ENCODE results near the gene SLC6A13. TPM values are rescaled to one million over a fixed set of nuclear protein-coding genes. Genes with fewer than 3 reads are reported as not detected.

The SLC6A13 gene
- total and polyA plus RNA-seq, 2 of the 8 experiments (the other 6 are each of a cell fraction or from before 2014, with no cell fraction given): 0.03 TPM; not detected in 1

DNA sequence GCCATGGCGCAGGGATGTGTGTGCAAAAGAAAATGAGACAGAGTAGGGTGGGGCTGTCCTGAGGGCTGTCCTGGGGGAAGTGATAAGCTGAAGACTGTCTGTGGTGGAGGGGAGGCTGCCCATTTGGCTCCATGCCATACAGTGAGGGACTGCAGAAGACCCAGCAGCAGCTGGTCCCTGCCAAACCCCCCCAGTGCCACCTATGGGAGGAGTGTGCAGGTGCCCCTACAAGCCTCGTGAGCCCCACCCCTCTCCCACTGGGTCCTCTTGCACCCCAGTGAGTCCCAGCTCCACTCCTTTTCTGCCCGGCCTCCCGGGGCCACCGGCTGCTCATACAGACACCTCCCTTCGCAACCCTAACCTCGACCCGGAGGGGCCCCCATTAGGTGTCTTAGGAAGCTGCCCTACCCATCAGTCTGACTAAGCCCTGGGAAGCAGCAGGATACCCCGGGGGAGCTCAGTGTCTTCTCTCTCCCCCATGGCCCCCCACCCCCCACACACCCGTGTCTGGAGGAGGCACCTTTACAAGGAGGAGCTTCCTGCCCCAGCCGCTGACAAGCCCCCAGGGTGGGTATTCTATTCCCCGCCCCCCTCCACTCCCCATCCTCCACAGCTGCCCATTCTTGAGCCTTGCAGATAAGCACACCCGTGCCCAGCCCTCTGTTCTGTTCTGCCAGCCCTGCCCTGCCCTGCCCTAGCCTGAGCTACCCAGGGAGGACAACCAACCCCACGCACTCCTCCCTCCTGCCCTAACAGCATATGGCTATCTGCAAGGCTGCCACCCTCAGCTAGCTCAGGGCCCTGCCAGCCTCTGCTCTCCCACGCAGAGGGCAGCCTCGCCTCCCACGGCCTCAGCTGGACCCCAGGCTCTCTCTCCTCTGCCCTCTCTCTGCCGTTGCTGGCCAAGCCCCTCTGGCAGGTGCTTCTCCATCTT is 90.6 kb downstream of the SLC6A13 start:
- H3K4me1 ChIP-seq (replicated peaks in 1 of 4; ENCODE audit: control insufficient read depth in 3 of 4, insufficient read depth in 4 of 4, low read length in 3 of 4): peaks cover 3 to 28% (median 20%) of the 10 kb centered on the region in 4 experiments
- no peak for FAIRE-seq
- no peaks in the 10 kb centered on the region for H3K79me1 ChIP-seq (ENCODE audit: low read depth, low read length)
- H2BK5ac ChIP-seq (ENCODE audit: low read depth, low read length): no peak overlapping the region
- no peaks in the 10 kb centered on the region for H4K20me1 ChIP-seq (replicated peaks in 1 of 2; ENCODE audit: control insufficient read depth in 1 of 2, insufficient read depth in 2 of 2, low read length in 2 of 2)
- no peak overlapping the region for H3K23ac ChIP-seq (ENCODE audit: insufficient read length)
- no peaks in the 10 kb centered on the region for H3K23me2 ChIP-seq (ENCODE audit: low read depth, low read length)
- no peak overlapping the region for H3K56ac ChIP-seq (replicated peaks; ENCODE audit: insufficient read length, low read depth, low read length)
- DNase-seq (ENCODE audit: low read depth in 1 of 2, low spot score in 2 of 2): no peak
- ChIA-PET CTCF (ENCODE audit: partially characterized antibody) (interaction anchor here (0.6 to 6.6 kb wide), 12 partner anchors 8 to 690 kb away, joined by 3 to 63 read pairs (median 8); no protein-coding TSS in a partner anchor), POLR2A (ENCODE audit: partially characterized antibody) (interaction anchor here (0.6 to 1.5 kb wide), 6 partner anchors 14 to 97 kb away, joined by 3 to 6 read pairs (median 3); no protein-coding TSS in a partner anchor)
- H2BK120ac ChIP-seq (replicated peaks; ENCODE audit: low read depth, low read length): no peak overlapping the region
- no peak overlapping the region for H2AK5ac ChIP-seq (ENCODE audit: low read depth, low read length)
- 78% methylated on average over 15 of the region's 18 CpGs; no CpG with 5 or more reads in 1 of the 2 experiments for WGBS, 2 experiments (ENCODE audit: extremely low coverage in 1 of 2, insufficient coverage in 1 of 2, insufficient read length in 1 of 2, insufficient replicate concordance in 2 of 2, low coverage in 1 of 2, low lambda C conversion rate in 2 of 2, missing lambda C conversion rate in 1 of 2)
- no peak overlapping the region for H2BK20ac ChIP-seq (ENCODE audit: low read length)
- H3K4ac ChIP-seq (replicated peaks; ENCODE audit: insufficient read length, low read depth, low read length): no peak overlapping the region
- H3K4me2 ChIP-seq (ENCODE audit: insufficient read depth in 1 of 2, low read depth in 2 of 2, low read length in 2 of 2): no peak overlapping the region
- H2BK12ac ChIP-seq (ENCODE audit: low read depth, low read length): no peak overlapping the region
- no peak overlapping the region for H4K91ac ChIP-seq (replicated peaks; ENCODE audit: insufficient read length, low read length)
- H3K14ac ChIP-seq (ENCODE audit: insufficient read length): no peak overlapping the region
- peak overlapping the region; percentile 46; the same call in 1 of the 2 replicates for H2BK15ac ChIP-seq (ENCODE audit: low read length)
- H3K79me2 ChIP-seq (ENCODE audit: control insufficient read depth in 1 of 2, insufficient read depth in 2 of 2, low read length in 2 of 2): no peaks in the 10 kb centered on the region
- no peaks in the 10 kb centered on the region for H3K9me3 ChIP-seq (ENCODE audit: insufficient read depth in 2 of 2, low read depth in 1 of 2, low read length in 1 of 2)
- H3K4me3 ChIP-seq (ENCODE audit: extremely low read depth in 1 of 4, insufficient read depth in 2 of 4, low read depth in 3 of 4, low read length in 4 of 4): no peak overlapping the region
- H3K27me3 ChIP-seq (replicated peaks in 1 of 4; ENCODE audit: control insufficient read depth in 3 of 4, extremely low read depth in 1 of 4, insufficient read depth in 3 of 4, low read length in 3 of 4): peaks cover 0 to 3% (median 2%) of the 10 kb centered on the region in 4 experiments; a peak in 2 of 7 replicates
- no peak overlapping the region for H4K8ac ChIP-seq (ENCODE audit: extremely low read depth, insufficient read depth, low read length)
- H4K5ac ChIP-seq (ENCODE audit: insufficient read length, low read depth, low read length): no peak overlapping the region
- H3K27ac ChIP-seq (ENCODE audit: low read depth, low read length): no peak overlapping the region
- H3K36me3 ChIP-seq (ENCODE audit: control insufficient read depth in 2 of 4, insufficient read depth in 4 of 4, low read length in 3 of 4): no peaks in the 10 kb centered on the region
- H3K18ac ChIP-seq (ENCODE audit: extremely low read depth, low read length): no peak overlapping the region; the same call in 1 of the 2 replicates
- no peak overlapping the region for H2AFZ ChIP-seq (ENCODE audit: low read length)
- no peak overlapping the region for H3K9ac ChIP-seq (replicated peaks in 1 of 4; ENCODE audit: extremely low read depth in 1 of 4, low read depth in 3 of 4, low read length in 3 of 4)
- no peak for TF ChIP-seq EZH2 (IDR thresholded peaks at IDR 0.05; ENCODE audit: low read depth, low read length, severe bottlenecking)
- TF ChIP-seq SUZ12 (IDR thresholded peaks at IDR 0.05; ENCODE audit: low read length): no peak
- TF ChIP-seq EGR1 (IDR thresholded peaks at IDR 0.05; ENCODE audit: borderline replicate concordance, low read depth, low read length): no peak
- TF ChIP-seq, protein P1, sequence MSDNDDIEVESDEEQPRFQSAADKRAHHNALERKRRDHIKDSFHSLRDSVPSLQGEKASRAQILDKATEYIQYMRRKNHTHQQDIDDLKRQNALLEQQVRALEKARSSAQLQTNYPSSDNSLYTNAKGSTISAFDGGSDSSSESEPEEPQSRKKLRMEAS (IDR thresholded peaks at IDR 0.05): no peak
